GM23248 (cell line): Measurements from ENCODE around the gene NCAN. TPM values are rescaled to one million over a fixed set of nuclear protein-coding genes. Genes with fewer than 3 reads are reported as not detected.

Experiments used
- DNase-seq: peaks from one replicate; pipeline ENCODE4 v3.0.0-alpha.2; 2015
- H2AFZ ChIP-seq: fragments of 200-600 bp; sonication (generic); 2 replicates; pipeline ENCODE4 v1.6.1; 2016; ENCODE audit warnings: antibody characterized with exemption
- H3F3A ChIP-seq: fragments of 200-600 bp; sonication (generic); 2 replicates; pipeline ENCODE4 v1.6.1; 2016; ENCODE audit warnings: mild to moderate bottlenecking, antibody characterized with exemption, mixed run types; ENCODE audit not compliant: insufficient read depth
- H3K27ac ChIP-seq: fragments of 200-600 bp; sonication (generic); 2 replicates; pipeline ENCODE4 v1.5.1; 2016; ENCODE audit warnings: mild to moderate bottlenecking
- H3K27me3 ChIP-seq: fragments of 200-600 bp; sonication (generic); replicated peaks from 2 replicates; pipeline ENCODE4 v1.6.1; 2016; ENCODE audit warnings: mild to moderate bottlenecking; ENCODE audit not compliant: insufficient read depth
- H3K36me3 ChIP-seq: fragments of 200-600 bp; sonication (generic); 2 replicates; pipeline ENCODE4 v1.6.1; 2016; ENCODE audit warnings: low read depth, mild to moderate bottlenecking
- H3K4me1 ChIP-seq: fragments of 200-600 bp; sonication (generic); 2 replicates; pipeline ENCODE4 v1.6.1; 2016; ENCODE audit warnings: mild to moderate bottlenecking; ENCODE audit not compliant: insufficient read depth
- H3K4me2 ChIP-seq: fragments of 200-600 bp; sonication (generic); one replicate; pipeline ENCODE4 v1.6.1; 2016; ENCODE audit warnings: mild to moderate bottlenecking; ENCODE audit not compliant: unreplicated experiment
- H3K4me3 ChIP-seq: fragments of 200-600 bp; sonication (generic); 2 replicates; pipeline ENCODE4 v1.5.1; 2016; ENCODE audit warnings: mild to moderate bottlenecking
- H3K79me2 ChIP-seq: fragments of 200-600 bp; sonication (generic); 2 replicates; pipeline ENCODE4 v1.6.1; 2016; ENCODE audit warnings: mild to moderate bottlenecking; ENCODE audit not compliant: insufficient read depth
- H3K9ac ChIP-seq: fragments of 200-600 bp; sonication (generic); 2 replicates; pipeline ENCODE4 v1.6.1; 2016; ENCODE audit warnings: mild to moderate bottlenecking
- H3K9me2 ChIP-seq: fragments of 200-600 bp; sonication (generic); 2 replicates; pipeline ENCODE4 v1.6.1; 2016; ENCODE audit warnings: mixed run types, mild to moderate bottlenecking, moderate library complexity; ENCODE audit not compliant: insufficient read depth
- H3K9me3 ChIP-seq: fragments of 200-600 bp; sonication (generic); one replicate; pipeline ENCODE4 v1.6.1; 2017; ENCODE audit warnings: low read depth
- H4K20me1 ChIP-seq: fragments of 200-600 bp; sonication (generic); 2 replicates; pipeline ENCODE4 v1.6.0; 2016; ENCODE audit not compliant: insufficient read depth
- EZH2 ChIP-seq: fragments of 200-600 bp; sonication (generic); IDR thresholded peaks from 2 replicates; pipeline ENCODE4 v1.6.1; 2018; ENCODE audit warnings: antibody characterized with exemption, mild to moderate bottlenecking; ENCODE audit not compliant: insufficient read depth, poor library complexity, severe bottlenecking
- EZH2phosphoT487 ChIP-seq: fragments of 200-600 bp; sonication (generic); IDR thresholded peaks from 2 replicates; pipeline ENCODE4 v1.6.1; 2018; ENCODE audit warnings: antibody characterized with exemption, moderate library complexity, mild to moderate bottlenecking, low read depth; ENCODE audit not compliant: insufficient read depth
- WGBS, 2 experiments: methylation state at CpG; one replicate each; pipeline ENCODE4 v1.1.6; 2015 to 2017; ENCODE audit warnings: low lambda C conversion rate in 2 of 2, low coverage in 1 of 2; ENCODE audit errors: missing lambda C conversion rate in 2 of 2; 5-methylcytosine and 5-hydroxymethylcytosine counted together
- in situ Hi-C: fragments of 300-500 bp; cut with MboI; formaldehyde crosslinking; loops from 2 replicates; pipeline ENCODE4 v1.15.0; 2020
- polyA plus RNA-seq: library from polyadenylated mRNA; unstranded; fragments of >200 nt; fragmentation: Nextera tagmentation; extraction: Ambion mirVana; gene quantifications from 2 replicates; pipeline ENCODE4 v1.2.1, GENCODE V29; 2016
- total RNA-seq: library from RNA; depleted of rRNA; stranded (reverse); fragments of >200 nt; shearing (Covaris generic); gene quantifications from 2 replicates; pipeline ENCODE4 v1.2.3, GENCODE V29; 2014

Gene NCAN
- total and polyA plus RNA-seq, 2 experiments from 2014 or later = not detected

DNA sequence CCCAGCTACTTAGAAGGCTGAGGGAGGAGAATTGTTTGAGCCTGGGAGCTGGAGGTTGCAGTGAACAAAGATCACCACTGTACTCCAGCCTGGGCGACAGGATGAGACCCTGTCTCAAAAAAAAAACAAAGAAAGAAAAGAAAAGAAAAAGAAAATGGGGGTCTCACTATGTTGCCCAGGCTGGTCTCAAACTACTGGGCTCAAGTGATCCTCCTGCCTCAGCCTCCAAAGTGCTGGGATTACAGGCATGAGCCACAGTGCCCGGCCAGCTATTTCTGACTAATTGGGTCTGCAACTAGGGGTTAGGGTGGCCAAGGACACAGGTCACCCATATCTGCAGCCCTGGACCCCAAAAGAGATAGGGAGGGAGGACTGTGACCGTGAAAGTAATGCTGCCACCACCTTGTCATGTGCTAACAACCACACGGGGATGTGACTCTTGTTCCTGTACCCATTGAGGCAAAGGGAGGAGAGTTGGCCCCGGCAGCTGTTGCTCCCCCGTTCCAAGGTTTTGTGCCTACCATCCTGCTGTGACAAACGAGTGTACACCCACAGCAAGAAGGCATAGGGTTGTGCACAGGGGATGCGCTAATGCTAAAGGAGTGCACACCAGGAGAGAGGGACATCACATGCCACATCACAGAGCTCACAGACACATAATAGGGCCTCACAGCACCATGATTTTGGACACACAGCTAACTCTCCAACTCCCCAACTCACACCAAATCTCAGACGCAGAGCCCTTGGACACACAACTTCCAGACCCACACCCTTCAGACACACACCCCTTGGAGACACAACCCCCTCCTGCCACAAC, 42.3 kb upstream of the NCAN start:
- Histone ChIP-seq H3K9ac (no peak overlapping the region), H3K4me1 (no peaks in the 10 kb centered on the region), H3K27me3 (no peaks in the 10 kb centered on the region), H3K9me3 (no peaks in the 10 kb centered on the region), H3K4me2 (no peak overlapping the region), H4K20me1 (no peaks in the 10 kb centered on the region), H3K9me2 (no peaks in the 10 kb centered on the region), H3F3A (no peaks in the 10 kb centered on the region), H3K36me3 (no peaks in the 10 kb centered on the region), H3K4me3 (no peak overlapping the region), H3K79me2 (no peaks in the 10 kb centered on the region), H3K27ac (no peak overlapping the region), H2AFZ (no peak overlapping the region)
- DNase-seq = no peak
- TF ChIP-seq EZH2phosphoT487 (no peak), EZH2 (no peak)
- 79 to 83% methylated on average over 9 of the region's 9 CpGs for whole genome bisulfite sequencing, 2 experiments
- in situ Hi-C loops = no loop called here

DNA sequence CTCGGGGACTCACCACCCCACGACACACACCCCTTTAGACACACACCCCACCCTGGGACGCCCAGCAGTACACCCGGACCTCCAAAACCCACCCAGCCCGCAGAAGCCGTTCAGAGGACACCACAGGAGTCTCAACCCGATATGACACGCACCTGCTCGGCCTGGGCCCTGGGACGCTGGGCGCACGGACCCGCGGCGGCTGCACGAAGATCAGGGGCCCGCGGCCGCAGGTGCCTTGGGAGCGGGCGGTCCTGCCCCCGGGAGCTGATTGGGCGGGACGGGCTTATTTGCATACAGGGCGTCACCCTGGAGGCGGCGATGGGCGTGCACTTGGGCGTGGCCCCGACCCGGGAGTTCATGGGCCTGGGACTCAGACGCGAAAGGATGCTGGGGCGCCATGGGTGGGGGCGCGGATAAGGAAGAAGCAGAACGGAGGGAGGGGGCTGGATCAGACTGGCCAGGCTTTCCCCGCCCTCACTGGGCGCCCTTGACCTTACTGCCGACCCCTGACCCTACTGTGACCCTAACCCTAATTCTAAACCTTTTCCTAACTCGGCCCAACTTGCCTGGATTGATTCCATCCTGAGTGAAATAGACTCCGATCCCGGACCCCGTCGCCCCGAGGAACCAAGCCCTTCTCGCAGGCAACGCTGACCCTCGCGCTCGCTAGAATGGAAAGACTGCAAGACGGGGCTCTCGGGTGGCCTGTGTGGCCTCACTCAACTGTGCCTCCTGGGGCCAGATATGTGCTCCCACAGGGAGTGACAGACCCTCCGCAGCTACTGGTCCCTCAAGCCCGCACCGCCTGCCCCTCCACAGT, 41.5 kb upstream of the NCAN start, which contains the start of gene MEF2B:
MEF2B (minus strand) TSS at position 211 of the 820 bp plus-strand sequence. CDS start 19,528 bp downstream, outside the sequence.
- no peaks in the 10 kb centered on the region for H3K36me3 ChIP-seq
- TF ChIP-seq EZH2phosphoT487 (no peak), EZH2 (no peak)
- in situ Hi-C loops = no loop called here
- peak; percentile 73 for DNase-seq
- H3K9me2 ChIP-seq = no peaks in the 10 kb centered on the region
- H3K4me1 ChIP-seq = no peaks in the 10 kb centered on the region
- H3K79me2 ChIP-seq = no peaks in the 10 kb centered on the region
- WGBS, 2 experiments = 26 to 32% methylated on average over 56 of the region's 56 CpGs
- H4K20me1 ChIP-seq = no peaks in the 10 kb centered on the region
- H3K4me3 ChIP-seq = no peak within 1 kb of the TSS
- H3K27ac ChIP-seq = no peak within 1 kb of the TSS
- H2AFZ ChIP-seq = no peak within 1 kb of the TSS
- no peak within 1 kb of the TSS for H3K4me2 ChIP-seq
- H3F3A ChIP-seq = no peaks in the 10 kb centered on the region
- H3K27me3 ChIP-seq = no peaks in the 10 kb centered on the region
- no peaks in the 10 kb centered on the region for H3K9me3 ChIP-seq
- H3K9ac ChIP-seq = no peak within 1 kb of the TSS

DNA sequence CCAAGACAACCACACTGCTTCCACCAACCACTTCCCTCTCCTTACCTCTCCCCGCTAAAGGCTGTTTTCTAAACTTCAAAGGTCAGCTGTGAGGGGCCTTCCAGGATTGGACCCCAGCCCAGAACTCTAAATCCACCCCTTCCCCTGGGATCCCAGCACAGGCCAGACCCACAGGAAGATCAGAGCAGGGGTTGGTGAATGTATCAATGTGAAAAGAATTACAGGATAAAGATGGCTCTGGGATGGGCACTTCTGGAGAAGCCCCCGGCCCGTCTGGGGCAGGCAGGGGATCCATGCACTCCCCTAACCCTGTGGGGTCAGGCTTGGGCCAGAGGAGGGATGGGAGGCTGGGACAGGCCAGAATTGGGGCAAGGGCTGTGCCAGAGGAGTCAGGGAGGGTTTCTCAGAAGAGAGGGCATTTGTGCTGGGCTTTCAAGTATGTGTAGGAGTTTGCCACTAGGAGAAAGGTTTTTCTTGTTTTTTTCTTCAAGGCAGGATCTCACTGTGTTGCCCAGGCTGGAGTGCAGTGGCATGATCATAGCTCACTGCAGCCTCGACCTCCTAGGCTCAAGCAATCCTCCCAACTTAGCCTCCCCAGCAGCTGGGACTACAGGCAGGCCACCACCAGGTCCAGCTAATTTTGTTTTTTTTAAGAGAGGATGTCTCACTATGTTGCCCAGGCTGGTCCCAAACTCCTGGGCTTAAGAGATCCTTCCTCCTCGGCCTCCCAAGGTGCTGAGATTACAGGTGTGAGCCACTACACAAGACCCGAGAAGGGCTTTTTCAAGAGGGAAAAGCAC, 40.7 kb upstream of the NCAN start:
- no peaks in the 10 kb centered on the region for H3F3A ChIP-seq
- DNase-seq = no peak
- H3K79me2 ChIP-seq = no peaks in the 10 kb centered on the region
- no peaks in the 10 kb centered on the region for H3K9me3 ChIP-seq
- H3K9ac ChIP-seq = no peak overlapping the region
- no peak overlapping the region for H3K4me2 ChIP-seq
- no peak overlapping the region for H3K4me3 ChIP-seq
- in situ Hi-C loops = no loop called here
- no peaks in the 10 kb centered on the region for H3K9me2 ChIP-seq
- H3K27me3 ChIP-seq = no peaks in the 10 kb centered on the region
- no peaks in the 10 kb centered on the region for H3K36me3 ChIP-seq
- no peak for TF ChIP-seq EZH2phosphoT487
- TF ChIP-seq EZH2 = no peak
- 77 to 82% methylated on average over 6 of the region's 6 CpGs for WGBS, 2 experiments
- H3K4me1 ChIP-seq = no peaks in the 10 kb centered on the region
- no peak overlapping the region for H3K27ac ChIP-seq
- H4K20me1 ChIP-seq = no peaks in the 10 kb centered on the region
- H2AFZ ChIP-seq = no peak overlapping the region
